Heart right ventricle (tissue), 16 donors: ENCODE measurements around the gene HINT2. TPM values are rescaled to one million over a fixed set of nuclear protein-coding genes. Genes with fewer than 3 reads are reported as not detected.

Source experiments
- ATAC-seq, 8 donors: fragments of 200-7000 bp; cut with Tn5 transposase; one replicate each; pipeline ENCODE4 v1.9.1; 2020; ENCODE audit warnings: mild to moderate bottlenecking in 8 of 8, moderate library complexity in 8 of 8, moderate number of reproducible peaks in 1 of 8
- DNase-seq, 2 donors: peaks; one replicate each; pipeline ENCODE4 v3.0.0-alpha.2; 2020
- H3K27ac ChIP-seq, 10 donors: fragments of 200-600 bp; sonication (generic) in 2 of 10; one replicate each; pipeline versions ENCODE4 v1.5.0 to v1.8.0; 2020 to 2022; ENCODE audit warnings: mild to moderate bottlenecking in 3 of 10
- H3K27me3 ChIP-seq, 7 donors: fragments of 200-600 bp; one replicate each; pipeline ENCODE4 v1.8.0; 2021 to 2022; ENCODE audit warnings: mild to moderate bottlenecking in 2 of 7
- H3K36me3 ChIP-seq, 9 donors: fragments of 200-600 bp; sonication (generic) in 1 of 9; one replicate each; pipeline versions ENCODE4 v1.5.0 to v1.8.0; 2020 to 2022; ENCODE audit warnings: mild to moderate bottlenecking in 2 of 9
- H3K4me1 ChIP-seq, 9 donors: fragments of 200-600 bp; sonication (generic) in 1 of 9; one replicate each; pipeline versions ENCODE4 v1.5.0 to v1.8.0; 2020 to 2022; ENCODE audit warnings: mild to moderate bottlenecking in 4 of 9
- H3K4me3 ChIP-seq, 10 donors: fragments of 200-600 bp; sonication (generic) in 2 of 10; one replicate each; pipeline versions ENCODE4 v1.5.0 to v1.8.0; 2020 to 2022; ENCODE audit warnings: mild to moderate bottlenecking in 7 of 10, moderate library complexity in 2 of 10
- H3K9me3 ChIP-seq, 11 donors: fragments of 200-600 bp in 10 of 11; sonication (generic) in 2 of 11; one replicate each; pipeline versions ENCODE4 v1.5.0 to v1.8.0; 2013 to 2022; ENCODE audit warnings: mild to moderate bottlenecking in 2 of 11, control low read depth in 1 of 11, moderate library complexity in 1 of 11
- CTCF ChIP-seq, 9 donors: fragments of 200-600 bp; sonication (generic) in 2 of 9; IDR thresholded peaks; one replicate each; pipeline versions ENCODE4 v1.5.0 to v1.8.0; 2021 to 2022; ENCODE audit warnings: antibody characterized with exemption in 9 of 9, mild to moderate bottlenecking in 5 of 9, moderate library complexity in 1 of 9
- WGBS, 2 donors: extraction: QIAGEN DNeasy Blood & Tissue Kit; methylation state at CpG; one replicate each; pipeline ENCODE4 v1.1.7; 2013; ENCODE audit warnings: inconsistent platforms in 1 of 2; 5-methylcytosine and 5-hydroxymethylcytosine counted together
- intact Hi-C, 10 donors: fragments of 100-400 bp; cut with DNase I; formaldehyde crosslinking; loops; one replicate each; pipeline versions ENCODE4 v1.11.1 to v1.14.2; 2022
- polyA plus RNA-seq, 2 donors: library from polyadenylated mRNA; stranded (reverse); fragments of 200-250 nt; gene quantifications; one replicate each; pipeline ENCODE4 v1.2.3, GENCODE V29; 2013
- total RNA-seq, 10 donors: library from RNA; stranded (reverse); fragmentation: NEBNext Ultra II Directional in 3 of 10; extraction: Animal tissue kit (Norgen Biotek cat#: 25700) in 3 of 10; gene quantifications; one replicate each; pipeline versions ENCODE4 v1.2.1 to v1.2.4, GENCODE V29; 2021 to 2023
- donor health status: Arrhythmogenic right ventricular cardiomyopathy.
- donor health status: ischemic (EF 13 %, LVEDD 7.1; RV severe dilation, severe dysfunction).
- donor health status: healthy with polysubstance abuse.
- donor health status: DM: no; HTN: yes; CAD: no.
- donor health status: DM: no; HTN: no; CAD: no.
- donor health status: ischemic (EF 25% LVEDD 6.9; RV normal size, moderate dysfunction).
- donor health status: ischemic (EF 25% LVEDD 5.7; RV mildly dilated, moderate dysfunction).
- donor health status: healthy.
- donor health status: DM: yes; HTN: yes; CAD: no.
- donor health status: Ischemic cardiomyopathy.
- donor health status: ischemic (EF 35%, LVEDD 5.7; RV mildly dilated, moderate dysfunction).
- donor health status: nonischemic (EF 11% LVEDD 7.7; RV severe dilation, severe dysfunction).
- donor health status: DM: yes; HTN: yes; CAD: no.
- donor health status: PGD.
- donor health status: ischemic (EF 29% LVEDD 5.4; RV normal size, mild dysfunction).
- donor health status: nonischemic (EF 23%, LVEDD 6.1; RV moderate dilation, normal function).

HINT2 gene
- total and polyA plus RNA-seq, 12 donors: 56.8 to 120 (median 76.7) TPM

GRCh38 chr9:35790385-35791296 lies 24.2 kb downstream of the HINT2 start:
- H3K9me3 ChIP-seq: no peaks in the 10 kb centered on the region
- peak; percentile 71 to 91 (median 84) for TF ChIP-seq CTCF (IDR thresholded peaks at IDR 0.05)
- no peaks in the 10 kb centered on the region for H3K36me3 ChIP-seq
- ATAC-seq (peak; percentile 83 to 94 (median 92)), DNase-seq (peak; percentile 58 to 83)
- intact Hi-C loops: loop anchor here in 9 of 10 donors (1.0 to 10.0 kb wide), 9 partner anchors 22 to 234 kb away; partner anchors contain the start of genes FAM221B (in 3 of the 9), TMEM8B (in 3 of the 9) and SPAG8 (in 1 of the 9)
- 26 to 29% methylated on average over 37 of the region's 37 CpGs for WGBS, 2 donors
- peak overlapping the region in 9 of 10 donors; percentile 56 to 78 (median 70) for H3K4me3 ChIP-seq
- peak overlapping the region; percentile 2 to 90 (median 82) for H3K27ac ChIP-seq
- H3K27me3 ChIP-seq: peaks cover 0 to 7% (median 0%) of the 10 kb centered on the region in 7 donors
- H3K4me1 ChIP-seq: peaks cover 16 to 47% (median 33%) of the 10 kb centered on the region in 9 donors

- H3K36me3 ChIP-seq: no peaks in the 10 kb centered on the region
- H3K9me3 ChIP-seq: no peaks in the 10 kb centered on the region
- H3K4me1 ChIP-seq: peaks cover 16 to 43% (median 31%) of the 10 kb centered on the region in 9 donors
- intact Hi-C loops: loop anchor here in 9 of 10 donors (1.0 to 10.0 kb wide), 8 partner anchors 23 to 235 kb away; partner anchors contain the start of genes FAM221B (in 3 of the 9), TMEM8B (in 3 of the 9) and SPAG8 (in 1 of the 9)
- peaks cover 0 to 7% (median 0%) of the 10 kb centered on the region in 7 donors for H3K27me3 ChIP-seq
- DNase-seq: no peak
- no peak for TF ChIP-seq CTCF (IDR thresholded peaks at IDR 0.05)
- H3K4me3 ChIP-seq: no peak overlapping the region
- no peak overlapping the region for H3K27ac ChIP-seq
- WGBS, 2 donors: 27 to 34% methylated on average over 4 of the region's 4 CpGs
- ATAC-seq: no peak
These were observed 24.8 kb downstream of the HINT2 start for GRCh38 chr9:35790025-35790384.

- Histone ChIP-seq H3K27ac (no peak overlapping the region), H3K4me3 (no peak overlapping the region), H3K36me3 (no peaks in the 10 kb centered on the region), H3K4me1 (peaks cover 16 to 39% (median 30%) of the 10 kb centered on the region in 9 donors), H3K9me3 (no peaks in the 10 kb centered on the region), H3K27me3 (peaks cover 0 to 7% (median 0%) of the 10 kb centered on the region in 7 donors)
- TF ChIP-seq CTCF (IDR thresholded peaks at IDR 0.05): no peak
- WGBS, 2 donors: 94 to 97% methylated on average over 2 of the region's 2 CpGs
- DNase-seq: no peak
- intact Hi-C loops: loop anchor here in 2 of 10 donors (2.0 to 10.0 kb wide), 3 partner anchors 33 to 235 kb away; no protein-coding TSS in a partner anchor
- no peak for ATAC-seq
These were observed 25.3 kb downstream of the HINT2 start for GRCh38 chr9:35789541-35789940.

- Histone ChIP-seq H3K27me3 (no peaks in the 10 kb centered on the region), H3K27ac (no peak overlapping the region), H3K36me3 (no peaks in the 10 kb centered on the region), H3K4me1 (no peaks in the 10 kb centered on the region), H3K9me3 (no peaks in the 10 kb centered on the region), H3K4me3 (no peak overlapping the region)
- ATAC-seq (no peak), DNase-seq (no peak)
- no peak for TF ChIP-seq CTCF (IDR thresholded peaks at IDR 0.05)
- intact Hi-C loops: loop anchor here in 1 of 10 donors (10.0 kb wide), 1 partner anchor 241 kb away; no protein-coding TSS in a partner anchor
These were observed 31.4 kb downstream of the HINT2 start for GRCh38 chr9:35783418-35783817.
